ENCODE data around the gene TRAF3.

The TRAF3 gene

GRCh38 chr14:102799684-102800562 is 22.7 kb downstream of the TRAF3 start:
- no peak overlapping the region for H3K4me3 ChIP-seq (ENCODE audit: low read length)
- no peaks in the 10 kb centered on the region for H3K36me3 ChIP-seq (ENCODE audit: control insufficient read depth, insufficient read depth, low read length, severe bottlenecking)
- no peaks in the 10 kb centered on the region for H3K27me3 ChIP-seq (replicated peaks; ENCODE audit: control insufficient read depth, insufficient read depth, low read length)
- peak; percentile 86 for DNase-seq (ENCODE audit: low read depth)
- H3K4me1 ChIP-seq (ENCODE audit: control insufficient read depth, insufficient read depth, low read length), result peaks cover 31% of the 10 kb centered on the region
- no peak overlapping the region for H3K9ac ChIP-seq (ENCODE audit: low read length)
- no peaks in the 10 kb centered on the region for H3K9me3 ChIP-seq (ENCODE audit: control insufficient read depth, low read length)

GRCh38 chr14:102802834-102803523 is 25.7 kb downstream of the TRAF3 start:
- Histone ChIP-seq H3K36me3 (ENCODE audit: control insufficient read depth, insufficient read depth, low read length, severe bottlenecking) (no peaks in the 10 kb centered on the region), H3K9me3 (ENCODE audit: control insufficient read depth, low read length) (no peaks in the 10 kb centered on the region), H3K4me1 (ENCODE audit: control insufficient read depth, insufficient read depth, low read length) (peaks cover 16% of the 10 kb centered on the region), H3K9ac (ENCODE audit: low read length) (no peak overlapping the region), H3K27me3 (replicated peaks; ENCODE audit: control insufficient read depth, insufficient read depth, low read length) (no peaks in the 10 kb centered on the region), H3K4me3 (ENCODE audit: low read length) (no peak overlapping the region)
- DNase-seq (ENCODE audit: low read depth), result no peak

GRCh38 chr14:102804858-102805257 is 27.6 kb downstream of the TRAF3 start:
- Histone ChIP-seq H3K9me3 (ENCODE audit: control insufficient read depth, low read length) (no peaks in the 10 kb centered on the region), H3K4me1 (ENCODE audit: control insufficient read depth, insufficient read depth, low read length) (peaks cover 8% of the 10 kb centered on the region), H3K27me3 (replicated peaks; ENCODE audit: control insufficient read depth, insufficient read depth, low read length) (no peaks in the 10 kb centered on the region), H3K9ac (ENCODE audit: low read length) (no peak overlapping the region), H3K4me3 (ENCODE audit: low read length) (no peak overlapping the region), H3K36me3 (ENCODE audit: control insufficient read depth, insufficient read depth, low read length, severe bottlenecking) (no peaks in the 10 kb centered on the region)
- DNase-seq (ENCODE audit: low read depth), result no peak

DNA sequence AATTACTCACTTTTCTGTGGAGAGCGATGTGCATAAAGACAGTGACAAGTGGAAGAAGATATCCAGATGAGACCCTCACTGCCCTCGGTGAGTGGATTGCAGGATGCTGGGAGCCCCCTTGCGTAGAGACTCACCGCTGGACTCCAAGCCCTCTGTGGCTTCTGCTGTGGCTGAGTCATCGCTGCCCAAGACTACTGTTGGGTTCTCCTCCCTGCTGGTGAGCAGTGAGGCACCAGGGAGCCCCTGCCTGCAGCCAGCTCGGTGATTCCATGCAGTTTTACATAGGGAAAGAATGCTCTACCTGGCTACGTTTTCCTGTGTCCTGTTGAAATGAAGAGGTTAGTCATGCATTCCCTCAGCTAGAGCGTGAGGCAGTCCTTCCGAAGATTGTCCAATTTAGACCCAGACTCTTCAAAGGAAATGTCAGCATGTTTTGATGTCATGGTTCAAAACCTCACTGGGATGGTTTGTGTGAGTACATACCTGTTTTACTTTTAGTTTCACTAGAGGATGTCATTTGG is 28.2 kb downstream of the TRAF3 start:
- no peaks in the 10 kb centered on the region for H3K27me3 ChIP-seq (replicated peaks; ENCODE audit: control insufficient read depth, insufficient read depth, low read length)
- H3K9ac ChIP-seq (ENCODE audit: low read length), result no peak overlapping the region
- peaks cover 3% of the 10 kb centered on the region for H3K4me1 ChIP-seq (ENCODE audit: control insufficient read depth, insufficient read depth, low read length)
- H3K36me3 ChIP-seq (ENCODE audit: control insufficient read depth, insufficient read depth, low read length, severe bottlenecking), result no peaks in the 10 kb centered on the region
- H3K9me3 ChIP-seq (ENCODE audit: control insufficient read depth, low read length), result no peaks in the 10 kb centered on the region
- H3K4me3 ChIP-seq (ENCODE audit: low read length), result no peak overlapping the region
- DNase-seq (ENCODE audit: low read depth), result peak; percentile 58

DNA sequence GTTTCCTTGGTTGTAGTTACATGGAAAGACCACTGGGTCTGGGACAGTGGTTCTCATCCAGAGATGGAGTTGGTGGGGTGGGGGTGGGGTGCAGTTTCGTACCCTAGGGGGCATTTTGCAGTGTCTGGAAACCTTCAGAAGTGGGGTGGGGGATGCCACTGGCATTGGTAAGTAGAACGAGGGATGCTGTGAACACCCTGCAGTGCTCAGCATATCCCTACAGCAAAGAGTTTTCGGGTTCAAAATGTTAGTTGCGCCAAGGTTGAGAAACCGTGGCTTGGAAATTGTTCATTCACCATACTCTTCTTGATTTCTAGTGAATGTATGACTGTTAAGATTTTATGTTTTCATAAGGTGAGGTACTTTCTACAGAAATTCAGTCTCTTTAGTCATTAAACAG is 28.7 kb downstream of the TRAF3 start:
- Histone ChIP-seq H3K36me3 (ENCODE audit: control insufficient read depth, insufficient read depth, low read length, severe bottlenecking) (no peaks in the 10 kb centered on the region), H3K4me3 (ENCODE audit: low read length) (no peak overlapping the region), H3K4me1 (ENCODE audit: control insufficient read depth, insufficient read depth, low read length) (no peaks in the 10 kb centered on the region), H3K27me3 (replicated peaks; ENCODE audit: control insufficient read depth, insufficient read depth, low read length) (no peaks in the 10 kb centered on the region), H3K9ac (ENCODE audit: low read length) (no peak overlapping the region), H3K9me3 (ENCODE audit: control insufficient read depth, low read length) (no peaks in the 10 kb centered on the region)
- DNase-seq (ENCODE audit: low read depth), result no peak

DNA sequence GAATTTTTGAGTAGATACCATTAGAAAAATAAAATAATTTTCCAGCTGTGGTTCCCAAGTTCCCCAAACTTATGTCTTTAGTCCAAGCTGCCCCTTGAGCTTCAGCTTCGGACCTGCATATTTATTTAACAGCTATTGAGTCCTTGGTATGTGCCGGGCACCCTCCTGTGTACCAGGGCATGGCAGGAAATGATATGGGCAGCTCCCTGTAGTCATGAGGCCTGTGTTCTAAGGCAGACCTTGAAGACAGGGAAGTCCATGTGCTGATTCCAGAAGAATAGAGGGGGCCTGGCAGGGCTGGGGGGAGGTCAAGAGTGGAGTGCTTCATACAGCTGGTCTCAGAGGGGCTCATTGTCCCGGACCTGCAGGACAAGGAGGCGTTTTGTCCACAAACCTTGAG is 29.2 kb downstream of the TRAF3 start:
- Histone ChIP-seq H3K36me3 (ENCODE audit: control insufficient read depth, insufficient read depth, low read length, severe bottlenecking) (no peaks in the 10 kb centered on the region), H3K4me1 (ENCODE audit: control insufficient read depth, insufficient read depth, low read length) (no peaks in the 10 kb centered on the region), H3K9me3 (ENCODE audit: control insufficient read depth, low read length) (no peaks in the 10 kb centered on the region), H3K9ac (ENCODE audit: low read length) (no peak overlapping the region), H3K4me3 (ENCODE audit: low read length) (no peak overlapping the region), H3K27me3 (replicated peaks; ENCODE audit: control insufficient read depth, insufficient read depth, low read length) (no peaks in the 10 kb centered on the region)
- no peak for DNase-seq (ENCODE audit: low read depth)

DNA sequence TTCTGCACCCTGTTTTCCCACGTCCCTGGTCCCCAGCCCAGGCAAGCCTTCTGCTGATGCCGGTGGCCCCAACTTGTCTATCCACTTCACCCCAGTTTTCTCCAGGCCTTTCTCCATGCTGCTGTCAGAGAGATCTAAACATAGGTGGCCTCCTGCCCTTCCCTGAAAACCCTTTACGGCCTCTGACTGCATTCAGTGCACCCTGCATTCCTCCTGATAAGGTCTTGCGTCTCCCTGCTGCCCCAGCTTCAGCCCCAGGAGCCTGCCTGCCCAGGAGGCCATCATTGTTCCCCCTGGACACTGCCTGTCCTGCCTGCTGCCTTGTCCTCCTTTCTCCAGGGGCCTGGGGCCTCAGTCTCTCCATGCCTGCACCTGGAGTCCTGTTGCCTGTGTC is 29.8 kb downstream of the TRAF3 start:
- H3K9ac ChIP-seq (ENCODE audit: low read length), result no peak overlapping the region
- H3K4me3 ChIP-seq (ENCODE audit: low read length), result no peak overlapping the region
- H3K36me3 ChIP-seq (ENCODE audit: control insufficient read depth, insufficient read depth, low read length, severe bottlenecking), result no peaks in the 10 kb centered on the region
- no peaks in the 10 kb centered on the region for H3K4me1 ChIP-seq (ENCODE audit: control insufficient read depth, insufficient read depth, low read length)
- no peak for DNase-seq (ENCODE audit: low read depth)
- no peaks in the 10 kb centered on the region for H3K9me3 ChIP-seq (ENCODE audit: control insufficient read depth, low read length)
- H3K27me3 ChIP-seq (replicated peaks; ENCODE audit: control insufficient read depth, insufficient read depth, low read length), result no peaks in the 10 kb centered on the region

DNA sequence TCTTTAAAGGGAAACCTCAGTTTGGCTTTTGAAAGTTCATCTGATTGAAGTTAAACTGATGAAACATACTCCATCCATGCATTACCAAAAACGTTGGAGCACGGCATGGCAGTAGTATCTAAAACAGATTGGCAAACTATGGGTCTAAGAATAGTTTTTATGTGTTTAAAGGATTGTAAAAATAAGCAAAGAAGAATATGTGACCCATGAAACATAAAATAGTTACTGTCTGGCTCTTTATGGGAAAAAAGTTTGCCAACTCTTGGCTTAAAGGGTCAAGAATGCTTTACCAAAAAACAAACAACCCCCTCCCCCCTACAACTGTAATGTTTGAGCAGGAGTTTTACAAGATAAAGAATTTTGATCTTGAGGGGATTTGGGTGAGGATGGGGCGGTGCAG is 32.6 kb downstream of the TRAF3 start:
- Histone ChIP-seq H3K27me3 (replicated peaks; ENCODE audit: control insufficient read depth, insufficient read depth, low read length) (no peaks in the 10 kb centered on the region), H3K9ac (ENCODE audit: low read length) (no peak overlapping the region), H3K36me3 (ENCODE audit: control insufficient read depth, insufficient read depth, low read length, severe bottlenecking) (no peaks in the 10 kb centered on the region), H3K4me1 (ENCODE audit: control insufficient read depth, insufficient read depth, low read length) (no peaks in the 10 kb centered on the region), H3K9me3 (ENCODE audit: control insufficient read depth, low read length) (no peaks in the 10 kb centered on the region), H3K4me3 (ENCODE audit: low read length) (no peak overlapping the region)
- no peak for DNase-seq (ENCODE audit: low read depth)

GRCh38 chr14:102810523-102810922 is 33.3 kb downstream of the TRAF3 start:
- no peak for DNase-seq (ENCODE audit: low read depth)
- Histone ChIP-seq H3K27me3 (replicated peaks; ENCODE audit: control insufficient read depth, insufficient read depth, low read length) (no peaks in the 10 kb centered on the region), H3K36me3 (ENCODE audit: control insufficient read depth, insufficient read depth, low read length, severe bottlenecking) (no peaks in the 10 kb centered on the region), H3K4me1 (ENCODE audit: control insufficient read depth, insufficient read depth, low read length) (no peaks in the 10 kb centered on the region), H3K9ac (ENCODE audit: low read length) (no peak overlapping the region), H3K4me3 (ENCODE audit: low read length) (no peak overlapping the region), H3K9me3 (ENCODE audit: control insufficient read depth, low read length) (no peaks in the 10 kb centered on the region)

- no peaks in the 10 kb centered on the region for H3K9me3 ChIP-seq (ENCODE audit: control insufficient read depth, low read length)
- H3K36me3 ChIP-seq (ENCODE audit: control insufficient read depth, insufficient read depth, low read length, severe bottlenecking), result no peaks in the 10 kb centered on the region
- no peak overlapping the region for H3K9ac ChIP-seq (ENCODE audit: low read length)
- no peak overlapping the region for H3K4me3 ChIP-seq (ENCODE audit: low read length)
- no peak for DNase-seq (ENCODE audit: low read depth)
- H3K4me1 ChIP-seq (ENCODE audit: control insufficient read depth, insufficient read depth, low read length), result no peaks in the 10 kb centered on the region
- H3K27me3 ChIP-seq (replicated peaks; ENCODE audit: control insufficient read depth, insufficient read depth, low read length), result no peaks in the 10 kb centered on the region
Measured at GRCh38 chr14:102811254-102811963, 34.2 kb downstream of the TRAF3 start.

DNA sequence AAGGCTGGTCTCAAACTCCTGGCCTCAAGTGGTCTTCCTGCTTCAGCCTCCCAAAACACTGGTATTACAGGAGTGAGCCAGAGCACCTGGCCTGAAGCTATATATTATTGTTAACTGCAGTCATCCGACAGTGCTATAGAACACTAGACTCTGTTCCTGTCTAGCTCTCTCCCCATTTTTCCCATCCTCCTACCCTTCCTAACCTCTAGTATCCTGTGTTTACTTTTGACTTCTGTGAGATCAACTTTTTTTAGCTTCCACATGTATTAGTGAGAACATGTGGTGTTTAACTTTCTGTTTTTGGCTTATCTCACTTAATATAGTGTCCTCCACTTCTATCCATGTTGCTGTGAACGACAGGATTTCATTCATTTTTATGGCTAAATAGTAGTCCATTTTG is 34.7 kb downstream of the TRAF3 start:
- no peak overlapping the region for H3K9ac ChIP-seq (ENCODE audit: low read length)
- no peaks in the 10 kb centered on the region for H3K36me3 ChIP-seq (ENCODE audit: control insufficient read depth, insufficient read depth, low read length, severe bottlenecking)
- no peaks in the 10 kb centered on the region for H3K9me3 ChIP-seq (ENCODE audit: control insufficient read depth, low read length)
- H3K4me1 ChIP-seq (ENCODE audit: control insufficient read depth, insufficient read depth, low read length), result peaks cover 1% of the 10 kb centered on the region
- no peak overlapping the region for H3K4me3 ChIP-seq (ENCODE audit: low read length)
- no peaks in the 10 kb centered on the region for H3K27me3 ChIP-seq (replicated peaks; ENCODE audit: control insufficient read depth, insufficient read depth, low read length)
- no peak for DNase-seq (ENCODE audit: low read depth)
